ENCODE results near the gene LYL1.

LYL1 gene

GRCh38 chr19:13060233-13060963, 42.3 kb downstream of the LYL1 start:
- DNase-seq (ENCODE audit: low read depth in 2 of 2, low spot score in 1 of 2): no peak

- no peak for DNase-seq (ENCODE audit: low read depth in 2 of 2, low spot score in 1 of 2)
Observed at GRCh38 chr19:13058951-13059660, 43.6 kb downstream of the LYL1 start.

GRCh38 chr19:13057744-13058143, 44.9 kb downstream of the LYL1 start:
- DNase-seq (ENCODE audit: low read depth in 2 of 2, low spot score in 1 of 2): no peak

- no peak for DNase-seq (ENCODE audit: low read depth in 2 of 2, low spot score in 1 of 2)
Observed at GRCh38 chr19:13057147-13057572, 45.5 kb downstream of the LYL1 start.

GRCh38 chr19:13056052-13056660, 46.5 kb downstream of the LYL1 start:
- DNase-seq (ENCODE audit: low read depth in 2 of 2, low spot score in 1 of 2): no peak

GRCh38 chr19:13055213-13056051, 47.2 kb downstream of the LYL1 start:
- no peak for DNase-seq (ENCODE audit: low read depth in 2 of 2, low spot score in 1 of 2)

- no peak for DNase-seq (ENCODE audit: low read depth in 2 of 2, low spot score in 1 of 2)
Observed at GRCh38 chr19:13054626-13055212, 47.9 kb downstream of the LYL1 start.

- DNase-seq (ENCODE audit: low read depth in 2 of 2, low spot score in 1 of 2): no peak
Observed at GRCh38 chr19:13053761-13054625, 48.7 kb downstream of the LYL1 start.

- no peak for DNase-seq (ENCODE audit: low read depth in 2 of 2, low spot score in 1 of 2)
Observed at GRCh38 chr19:13053238-13053637, 49.4 kb downstream of the LYL1 start.

GRCh38 chr19:13052447-13053175, 50.0 kb downstream of the LYL1 start:
- DNase-seq (ENCODE audit: low read depth in 2 of 2, low spot score in 1 of 2): no peak

GRCh38 chr19:13051557-13052165, 51.0 kb downstream of the LYL1 start:
- no peak for DNase-seq (ENCODE audit: low read depth in 2 of 2, low spot score in 1 of 2)

- no peak for DNase-seq (ENCODE audit: low read depth in 2 of 2, low spot score in 1 of 2)
Observed at GRCh38 chr19:13050274-13050673, 52.4 kb downstream of the LYL1 start.

Measured in stimulated activated CD8-positive, alpha-beta memory T cell treated with anti-CD3 and anti-CD28 coated beads, Interleukin-4, amount 100 ng/mL, for 4 hours (primary cell).